HepG2 (cell line): ENCODE data around the gene FAM156A. TPM values are rescaled to one million over a fixed set of nuclear protein-coding genes. Genes with fewer than 3 reads are reported as not detected.
A peak's percentile ranks its signal among the peaks of the same experiment; 100 is the strongest.

Source experiments
- AHR ChIP-seq: IDR thresholded peaks from 2 replicates; pipeline ENCODE4 v1.6.1; 2018; ENCODE audit warnings: missing genetic modification reagents, missing compliant biosample characterization
- BCL6 ChIP-seq: IDR thresholded peaks from 2 replicates; pipeline ENCODE4 v1.6.1; 2016; ENCODE audit warnings: missing genetic modification reagents, missing compliant biosample characterization
- DNMT3B ChIP-seq: conservative IDR thresholded peaks from 2 replicates; pipeline ENCODE4 v1.6.1; 2016; ENCODE audit warnings: missing biosample characterization, control low read depth
- FOXA3 ChIP-seq: IDR thresholded peaks from 2 replicates; pipeline ENCODE4 v1.6.1; 2016; ENCODE audit warnings: missing genetic modification reagents, missing compliant biosample characterization
- NBN ChIP-seq: fragments of 450-650 bp; conservative IDR thresholded peaks from 2 replicates; pipeline ENCODE4 v1.6.1; 2017
- POLR2AphosphoS5 ChIP-seq: IDR thresholded peaks from 2 replicates; pipeline ENCODE4 v1.6.1; 2012; ENCODE audit warnings: low read depth, low read length
- ZMYM3 ChIP-seq: sonication (generic); formaldehyde crosslinking; IDR thresholded peaks from 2 replicates; pipeline ENCODE4 v1.5.1; 2020; ENCODE audit warnings: mild to moderate bottlenecking, missing genetic modification reagents
- ZNF232 ChIP-seq: sonication (generic); formaldehyde crosslinking; IDR thresholded peaks from 2 replicates; pipeline ENCODE4 v1.4.0; 2020; ENCODE audit warnings: missing genetic modification reagents, borderline replicate concordance
- polyA plus RNA-seq, 8 experiments: library from polyadenylated mRNA; depleted of rRNA in 3 of 8; stranded (reverse) in 7 of 8; unstranded in 1 of 8; fragments of >200 nt; fragmentation: Illumina TruSeq in 4 of 8; extraction: Trizol in 4 of 8; gene quantifications; 2 replicates each; pipeline versions ENCODE4 v1.2.1 to v1.2.3, GENCODE V29; 2011 to 2016; ENCODE audit warnings: low read depth in 4 of 8, missing spikeins in 1 of 8, mixed read lengths in 1 of 8; ENCODE audit not compliant: insufficient read depth in 1 of 8
- total RNA-seq, 5 experiments: library from RNA; depleted of rRNA; stranded (reverse); fragments of >200 nt; fragmentation: Illumina TruSeq; extraction: Trizol; gene quantifications; 2 replicates each; pipeline ENCODE4 v1.2.3, GENCODE V29; 2016; ENCODE audit warnings: low read depth in 1 of 5
- TF ChIP-seq, protein P1 (sequence below): sonication (generic); formaldehyde crosslinking; IDR thresholded peaks from 2 replicates; pipeline ENCODE4 v1.4.0; 2020; ENCODE audit warnings: low read depth, missing genetic modification reagents
- TF ChIP-seq, protein P2 (sequence below): sonication (generic); formaldehyde crosslinking; IDR thresholded peaks from 2 replicates; pipeline ENCODE4 v1.4.0; 2020; ENCODE audit warnings: missing genetic modification reagents, mild to moderate bottlenecking, borderline replicate concordance
- TF ChIP-seq, protein P3 (sequence below): sonication (generic); formaldehyde crosslinking; IDR thresholded peaks from 2 replicates; pipeline ENCODE4 v1.5.1; 2020; ENCODE audit warnings: mild to moderate bottlenecking, missing genetic modification reagents
- TF ChIP-seq, protein P4 (sequence below): IDR thresholded peaks from 2 replicates; pipeline ENCODE4 v1.6.1; 2016; ENCODE audit warnings: mild to moderate bottlenecking
- TF ChIP-seq, protein P5 (sequence below): IDR thresholded peaks from 2 replicates; pipeline ENCODE4 v1.6.1; 2016; ENCODE audit warnings: low read depth, missing genetic modification reagents, missing compliant biosample characterization

The FAM156A gene
- total and polyA plus RNA-seq, 2 of the 13 experiments (the other 11 are each of a cell fraction or from before 2014, with no cell fraction given) = 15.4 to 53.8 TPM

DNA sequence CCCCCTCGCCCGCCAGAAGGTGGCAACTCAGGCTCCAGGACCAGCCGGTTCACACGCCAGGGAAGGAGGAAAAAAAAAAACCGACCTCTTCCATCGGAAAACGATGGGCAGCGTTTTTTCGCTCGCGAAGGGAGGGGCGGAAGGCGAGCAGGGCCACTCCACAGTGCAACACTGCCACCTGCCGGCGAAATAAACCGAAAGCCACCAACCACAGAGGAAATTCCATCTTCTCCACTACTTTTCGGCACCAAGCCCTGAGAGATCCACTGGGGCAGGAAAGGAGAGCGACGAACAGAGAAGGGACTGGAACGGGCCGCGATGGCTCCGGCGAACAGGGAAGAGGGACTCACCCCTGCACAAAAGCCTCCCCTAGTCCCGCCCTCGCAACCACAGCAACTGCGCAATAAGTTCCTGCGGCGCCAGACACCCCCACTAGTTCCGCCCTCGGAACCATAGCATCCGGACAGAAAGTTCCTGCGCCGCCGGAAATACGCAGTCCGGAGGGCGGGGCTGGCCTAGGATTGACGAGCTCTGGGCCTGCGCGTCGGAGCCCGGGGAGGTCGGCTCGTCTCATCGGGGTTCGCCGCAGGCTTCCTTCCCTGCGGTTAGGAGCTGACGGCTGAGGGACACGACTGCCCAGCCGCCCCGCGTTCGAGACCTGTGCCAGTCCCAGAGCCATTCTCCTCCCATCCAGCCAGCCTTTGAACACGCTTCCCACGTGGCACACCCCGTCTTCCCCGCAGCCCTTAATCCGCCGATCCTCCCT is 23.4 kb downstream of the FAM156A start (continued):
- TF ChIP-seq, protein P1, sequence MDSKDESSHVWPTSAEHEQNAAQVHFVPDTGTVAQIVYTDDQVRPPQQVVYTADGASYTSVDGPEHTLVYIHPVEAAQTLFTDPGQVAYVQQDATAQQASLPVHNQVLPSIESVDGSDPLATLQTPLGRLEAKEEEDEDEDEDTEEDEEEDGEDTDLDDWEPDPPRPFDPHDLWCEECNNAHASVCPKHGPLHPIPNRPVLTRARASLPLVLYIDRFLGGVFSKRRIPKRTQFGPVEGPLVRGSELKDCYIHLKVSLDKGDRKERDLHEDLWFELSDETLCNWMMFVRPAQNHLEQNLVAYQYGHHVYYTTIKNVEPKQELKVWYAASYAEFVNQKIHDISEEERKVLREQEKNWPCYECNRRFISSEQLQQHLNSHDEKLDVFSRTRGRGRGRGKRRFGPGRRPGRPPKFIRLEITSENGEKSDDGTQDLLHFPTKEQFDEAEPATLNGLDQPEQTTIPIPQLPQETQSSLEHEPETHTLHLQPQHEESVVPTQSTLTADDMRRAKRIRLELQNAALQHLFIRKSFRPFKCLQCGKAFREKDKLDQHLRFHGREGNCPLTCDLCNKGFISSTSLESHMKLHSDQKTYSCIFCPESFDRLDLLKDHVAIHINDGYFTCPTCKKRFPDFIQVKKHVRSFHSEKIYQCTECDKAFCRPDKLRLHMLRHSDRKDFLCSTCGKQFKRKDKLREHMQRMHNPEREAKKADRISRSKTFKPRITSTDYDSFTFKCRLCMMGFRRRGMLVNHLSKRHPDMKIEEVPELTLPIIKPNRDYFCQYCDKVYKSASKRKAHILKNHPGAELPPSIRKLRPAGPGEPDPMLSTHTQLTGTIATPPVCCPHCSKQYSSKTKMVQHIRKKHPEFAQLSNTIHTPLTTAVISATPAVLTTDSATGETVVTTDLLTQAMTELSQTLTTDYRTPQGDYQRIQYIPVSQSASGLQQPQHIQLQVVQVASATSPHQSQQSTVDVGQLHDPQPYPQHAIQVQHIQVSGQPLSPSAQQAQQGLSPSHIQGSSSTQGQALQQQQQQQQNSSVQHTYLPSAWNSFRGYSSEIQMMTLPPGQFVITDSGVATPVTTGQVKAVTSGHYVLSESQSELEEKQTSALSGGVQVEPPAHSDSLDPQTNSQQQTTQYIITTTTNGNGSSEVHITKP (CRISPR knock-in tag) = no peak
- TF ChIP-seq BCL6 (CRISPR knock-in tag) = peak; percentile 16; the same call in 1 of the 2 replicates
- TF ChIP-seq, protein P2, sequence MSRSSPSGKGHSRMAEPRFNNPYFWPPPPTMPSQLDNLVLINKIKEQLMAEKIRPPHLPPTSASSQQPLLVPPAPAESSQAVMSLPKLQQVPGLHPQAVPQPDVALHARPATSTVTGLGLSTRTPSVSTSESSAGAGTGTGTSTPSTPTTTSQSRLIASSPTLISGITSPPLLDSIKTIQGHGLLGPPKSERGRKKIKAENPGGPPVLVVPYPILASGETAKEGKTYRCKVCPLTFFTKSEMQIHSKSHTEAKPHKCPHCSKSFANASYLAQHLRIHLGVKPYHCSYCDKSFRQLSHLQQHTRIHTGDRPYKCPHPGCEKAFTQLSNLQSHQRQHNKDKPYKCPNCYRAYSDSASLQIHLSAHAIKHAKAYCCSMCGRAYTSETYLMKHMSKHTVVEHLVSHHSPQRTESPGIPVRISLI (CRISPR knock-in tag) = peak; percentile 100
- TF ChIP-seq DNMT3B (CRISPR knock-in tag) = 0 out of 2 replicates have a peak, but pooled peaks have one; percentile 40
- TF ChIP-seq AHR (CRISPR knock-in tag) = peak; percentile 30; the same call in 1 of the 2 replicates
- TF ChIP-seq, protein P3, sequence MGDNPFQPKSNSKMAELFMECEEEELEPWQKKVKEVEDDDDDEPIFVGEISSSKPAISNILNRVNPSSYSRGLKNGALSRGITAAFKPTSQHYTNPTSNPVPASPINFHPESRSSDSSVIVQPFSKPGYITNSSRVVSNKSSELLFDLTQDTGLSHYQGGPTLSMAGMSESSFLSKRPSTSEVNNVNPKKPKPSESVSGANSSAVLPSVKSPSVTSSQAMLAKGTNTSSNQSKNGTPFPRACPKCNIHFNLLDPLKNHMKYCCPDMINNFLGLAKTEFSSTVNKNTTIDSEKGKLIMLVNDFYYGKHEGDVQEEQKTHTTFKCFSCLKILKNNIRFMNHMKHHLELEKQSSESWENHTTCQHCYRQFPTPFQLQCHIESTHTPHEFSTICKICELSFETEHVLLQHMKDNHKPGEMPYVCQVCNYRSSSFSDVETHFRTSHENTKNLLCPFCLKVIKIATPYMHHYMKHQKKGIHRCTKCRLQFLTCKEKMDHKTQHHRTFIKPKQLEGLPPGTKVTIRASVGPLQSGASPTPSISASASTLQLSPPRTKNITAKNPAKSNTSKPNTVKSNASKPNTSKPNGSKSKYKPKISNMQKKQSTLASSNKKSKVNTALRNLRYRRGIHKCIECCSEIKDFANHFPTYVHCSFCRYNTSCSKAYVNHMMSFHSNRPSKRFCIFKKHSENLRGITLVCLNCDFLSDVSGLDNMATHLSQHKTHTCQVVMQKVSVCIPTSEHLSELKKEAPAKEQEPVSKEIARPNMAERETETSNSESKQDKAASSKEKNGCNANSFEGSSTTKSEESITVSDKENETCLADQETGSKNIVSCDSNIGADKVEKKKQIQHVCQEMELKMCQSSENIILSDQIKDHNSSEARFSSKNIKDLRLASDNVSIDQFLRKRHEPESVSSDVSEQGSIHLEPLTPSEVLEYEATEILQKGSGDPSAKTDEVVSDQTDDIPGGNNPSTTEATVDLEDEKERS (CRISPR knock-in tag) = no peak
- 0 out of 2 replicates have a peak, but pooled peaks have one; percentile 29 for TF ChIP-seq FOXA3 (CRISPR knock-in tag)
- TF ChIP-seq NBN = no peak
- TF ChIP-seq ZMYM3 (CRISPR knock-in tag) = no peak
- TF ChIP-seq, protein P4, sequence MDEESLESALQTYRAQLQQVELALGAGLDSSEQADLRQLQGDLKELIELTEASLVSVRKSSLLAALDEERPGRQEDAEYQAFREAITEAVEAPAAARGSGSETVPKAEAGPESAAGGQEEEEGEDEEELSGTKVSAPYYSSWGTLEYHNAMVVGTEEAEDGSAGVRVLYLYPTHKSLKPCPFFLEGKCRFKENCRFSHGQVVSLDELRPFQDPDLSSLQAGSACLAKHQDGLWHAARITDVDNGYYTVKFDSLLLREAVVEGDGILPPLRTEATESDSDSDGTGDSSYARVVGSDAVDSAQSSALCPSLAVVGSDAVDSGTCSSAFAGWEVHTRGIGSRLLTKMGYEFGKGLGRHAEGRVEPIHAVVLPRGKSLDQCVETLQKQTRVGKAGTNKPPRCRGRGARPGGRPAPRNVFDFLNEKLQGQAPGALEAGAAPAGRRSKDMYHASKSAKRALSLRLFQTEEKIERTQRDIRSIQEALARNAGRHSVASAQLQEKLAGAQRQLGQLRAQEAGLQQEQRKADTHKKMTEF (CRISPR knock-in tag) = peak; percentile 78
- TF ChIP-seq ZNF232 (CRISPR knock-in tag) = peak; percentile 21; the same call in 1 of the 2 replicates
- TF ChIP-seq POLR2AphosphoS5 = peak; percentile 79
- TF ChIP-seq, protein P5, sequence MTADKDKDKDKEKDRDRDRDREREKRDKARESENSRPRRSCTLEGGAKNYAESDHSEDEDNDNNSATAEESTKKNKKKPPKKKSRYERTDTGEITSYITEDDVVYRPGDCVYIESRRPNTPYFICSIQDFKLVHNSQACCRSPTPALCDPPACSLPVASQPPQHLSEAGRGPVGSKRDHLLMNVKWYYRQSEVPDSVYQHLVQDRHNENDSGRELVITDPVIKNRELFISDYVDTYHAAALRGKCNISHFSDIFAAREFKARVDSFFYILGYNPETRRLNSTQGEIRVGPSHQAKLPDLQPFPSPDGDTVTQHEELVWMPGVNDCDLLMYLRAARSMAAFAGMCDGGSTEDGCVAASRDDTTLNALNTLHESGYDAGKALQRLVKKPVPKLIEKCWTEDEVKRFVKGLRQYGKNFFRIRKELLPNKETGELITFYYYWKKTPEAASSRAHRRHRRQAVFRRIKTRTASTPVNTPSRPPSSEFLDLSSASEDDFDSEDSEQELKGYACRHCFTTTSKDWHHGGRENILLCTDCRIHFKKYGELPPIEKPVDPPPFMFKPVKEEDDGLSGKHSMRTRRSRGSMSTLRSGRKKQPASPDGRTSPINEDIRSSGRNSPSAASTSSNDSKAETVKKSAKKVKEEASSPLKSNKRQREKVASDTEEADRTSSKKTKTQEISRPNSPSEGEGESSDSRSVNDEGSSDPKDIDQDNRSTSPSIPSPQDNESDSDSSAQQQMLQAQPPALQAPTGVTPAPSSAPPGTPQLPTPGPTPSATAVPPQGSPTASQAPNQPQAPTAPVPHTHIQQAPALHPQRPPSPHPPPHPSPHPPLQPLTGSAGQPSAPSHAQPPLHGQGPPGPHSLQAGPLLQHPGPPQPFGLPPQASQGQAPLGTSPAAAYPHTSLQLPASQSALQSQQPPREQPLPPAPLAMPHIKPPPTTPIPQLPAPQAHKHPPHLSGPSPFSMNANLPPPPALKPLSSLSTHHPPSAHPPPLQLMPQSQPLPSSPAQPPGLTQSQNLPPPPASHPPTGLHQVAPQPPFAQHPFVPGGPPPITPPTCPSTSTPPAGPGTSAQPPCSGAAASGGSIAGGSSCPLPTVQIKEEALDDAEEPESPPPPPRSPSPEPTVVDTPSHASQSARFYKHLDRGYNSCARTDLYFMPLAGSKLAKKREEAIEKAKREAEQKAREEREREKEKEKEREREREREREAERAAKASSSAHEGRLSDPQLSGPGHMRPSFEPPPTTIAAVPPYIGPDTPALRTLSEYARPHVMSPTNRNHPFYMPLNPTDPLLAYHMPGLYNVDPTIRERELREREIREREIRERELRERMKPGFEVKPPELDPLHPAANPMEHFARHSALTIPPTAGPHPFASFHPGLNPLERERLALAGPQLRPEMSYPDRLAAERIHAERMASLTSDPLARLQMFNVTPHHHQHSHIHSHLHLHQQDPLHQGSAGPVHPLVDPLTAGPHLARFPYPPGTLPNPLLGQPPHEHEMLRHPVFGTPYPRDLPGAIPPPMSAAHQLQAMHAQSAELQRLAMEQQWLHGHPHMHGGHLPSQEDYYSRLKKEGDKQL (CRISPR knock-in tag) = no peak
